ENCODE results near the gene LRRC36.

The LRRC36 gene

GRCh38 chr16:67296420-67296819 lies 30.2 kb upstream of the LRRC36 start:
- no peak for DNase-seq

GRCh38 chr16:67298277-67298676 lies 28.3 kb upstream of the LRRC36 start:
- DNase-seq = no peak

GRCh38 chr16:67299269-67299668 lies 27.3 kb upstream of the LRRC36 start:
- no peak for DNase-seq

GRCh38 chr16:67301080-67301782 lies 25.4 kb upstream of the LRRC36 start:
- no peak for DNase-seq

GRCh38 chr16:67302076-67302475 lies 24.5 kb upstream of the LRRC36 start:
- DNase-seq = no peak

GRCh38 chr16:67302970-67303369 lies 23.6 kb upstream of the LRRC36 start:
- DNase-seq = no peak

GRCh38 chr16:67304020-67304419 lies 22.6 kb upstream of the LRRC36 start:
- DNase-seq = no peak

GRCh38 chr16:67305216-67306071 lies 21.2 kb upstream of the LRRC36 start:
- no peak for DNase-seq

GRCh38 chr16:67310561-67310960 lies 16.1 kb upstream of the LRRC36 start:
- DNase-seq = no peak

GRCh38 chr16:67311607-67312488 lies 14.8 kb upstream of the LRRC36 start:
- no peak for DNase-seq

GRCh38 chr16:67312719-67313118 lies 13.9 kb upstream of the LRRC36 start:
- DNase-seq = no peak

- DNase-seq = no peak
Observed at GRCh38 chr16:67317853-67318252, 8.8 kb upstream of the LRRC36 start.

GRCh38 chr16:67326115-67326471 lies 522 bp upstream of the LRRC36 start:
- no peak for DNase-seq

- no peak for DNase-seq
Observed at GRCh38 chr16:67327743-67328142, 1.1 kb downstream of the LRRC36 start.

GRCh38 chr16:67329901-67330300 lies 3.3 kb downstream of the LRRC36 start:
- DNase-seq = no peak

GRCh38 chr16:67333315-67333714 lies 6.7 kb downstream of the LRRC36 start:
- no peak for DNase-seq

GRCh38 chr16:67336116-67336515 lies 9.5 kb downstream of the LRRC36 start:
- no peak for DNase-seq

GRCh38 chr16:67336648-67337047 lies 10.0 kb downstream of the LRRC36 start:
- no peak for DNase-seq

- no peak for DNase-seq
Observed at GRCh38 chr16:67339453-67339852, 12.8 kb downstream of the LRRC36 start.

GRCh38 chr16:67341250-67341649 lies 14.6 kb downstream of the LRRC36 start:
- no peak for DNase-seq

GRCh38 chr16:67342616-67343015 lies 16.0 kb downstream of the LRRC36 start:
- no peak for DNase-seq

- DNase-seq = no peak
Observed at GRCh38 chr16:67345401-67345800, 18.8 kb downstream of the LRRC36 start.

GRCh38 chr16:67346341-67346740 lies 19.7 kb downstream of the LRRC36 start:
- no peak for DNase-seq
